Measurements from ENCODE around the gene CDKL5.
"Not testable (repeated sequence)": the region's sequence is repeated elsewhere in the genome, so short reads cannot be mapped to it uniquely, and the experiment has no call there.

CDKL5 gene

DNA sequence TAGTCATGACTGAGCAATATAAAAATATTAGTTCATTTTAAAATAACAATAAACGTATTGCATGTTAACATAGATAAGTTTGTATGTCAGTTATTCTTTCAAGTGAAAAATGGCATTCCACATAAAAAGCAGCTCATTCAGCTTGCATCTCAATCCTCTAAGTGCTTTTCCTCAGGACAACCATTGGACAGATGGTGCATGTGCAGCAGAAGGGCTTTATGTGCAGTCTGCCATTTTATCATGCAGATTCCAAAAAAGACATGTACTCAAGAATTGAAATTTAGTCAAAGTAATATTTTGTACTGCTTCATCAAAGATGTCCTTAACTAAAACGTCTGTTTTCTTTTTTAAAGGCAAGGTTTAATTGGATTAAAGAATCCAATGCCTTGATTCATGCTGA lies 153.1 kb downstream of the CDKL5 start:
- no peak for DNase-seq

- no peak for DNase-seq
These were observed 154.1 kb downstream of the CDKL5 start for GRCh38 chrX:18579495-18579894.

DNA sequence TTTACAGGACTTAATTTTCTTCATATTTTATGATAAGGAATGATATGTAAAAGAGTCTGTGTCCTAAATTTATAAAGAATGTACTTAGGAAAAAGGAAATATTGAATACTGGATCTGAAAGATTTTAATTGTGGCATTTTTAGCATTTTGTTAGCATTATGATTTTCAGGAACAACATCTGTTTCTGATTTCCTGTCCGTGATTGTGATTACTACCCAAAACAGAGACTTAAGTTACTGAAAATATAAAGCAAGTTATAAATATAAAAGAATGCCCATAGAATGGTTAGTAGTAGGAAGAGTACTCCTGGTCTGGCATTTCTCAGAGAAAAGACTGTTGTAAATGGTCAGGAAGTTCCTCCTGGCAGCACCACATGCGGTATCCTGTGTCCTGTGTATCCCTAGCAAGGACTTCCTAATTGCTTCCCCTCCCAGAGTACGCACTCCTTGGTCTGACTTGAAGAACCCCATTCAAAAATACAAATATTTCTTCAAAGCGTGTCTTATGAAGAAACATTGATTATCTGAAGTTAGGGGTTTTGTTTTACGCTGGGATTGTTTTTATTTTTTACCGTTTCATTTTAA lies 157.6 kb downstream of the CDKL5 start:
- no peak for DNase-seq

DNA sequence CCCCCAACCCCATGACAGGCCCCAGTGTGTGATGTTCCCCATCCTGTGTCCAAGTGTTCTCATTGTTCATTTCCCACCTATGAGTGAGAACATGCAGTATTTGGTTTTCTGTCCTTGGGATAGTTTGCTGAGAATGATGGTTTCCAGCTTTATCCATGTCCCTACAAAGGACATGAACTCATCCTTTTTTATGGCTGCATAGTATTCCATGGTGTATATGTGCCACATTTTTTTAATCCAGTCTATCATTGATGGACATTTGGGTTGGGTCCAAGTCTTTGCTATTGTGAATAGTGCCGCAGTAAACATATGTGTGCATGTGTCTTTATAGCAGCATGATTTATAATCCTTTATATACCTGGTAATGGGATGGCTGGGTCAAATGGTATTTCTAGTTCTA lies 163.9 kb downstream of the CDKL5 start:
- DNase-seq: not testable (repeated sequence)

DNA sequence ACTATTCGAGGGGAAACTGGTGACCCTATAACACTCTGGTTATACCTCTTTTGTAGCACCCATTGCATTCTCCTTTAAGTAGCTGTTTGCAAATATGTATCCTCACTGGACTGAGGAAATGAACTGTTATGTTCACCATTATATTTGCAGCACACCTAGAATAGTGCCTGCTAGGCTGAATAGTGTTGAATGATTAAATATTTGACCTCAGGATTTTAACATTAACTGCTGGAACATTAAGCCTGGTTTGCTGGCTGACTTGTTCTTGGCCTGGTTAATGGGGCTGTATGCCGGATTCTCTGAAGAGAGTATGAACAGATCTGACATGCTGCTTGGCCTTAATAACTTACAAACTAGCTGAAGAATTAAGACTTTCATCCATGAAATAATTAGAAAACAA lies 166.4 kb downstream of the CDKL5 start:
- DNase-seq: no peak

DNA sequence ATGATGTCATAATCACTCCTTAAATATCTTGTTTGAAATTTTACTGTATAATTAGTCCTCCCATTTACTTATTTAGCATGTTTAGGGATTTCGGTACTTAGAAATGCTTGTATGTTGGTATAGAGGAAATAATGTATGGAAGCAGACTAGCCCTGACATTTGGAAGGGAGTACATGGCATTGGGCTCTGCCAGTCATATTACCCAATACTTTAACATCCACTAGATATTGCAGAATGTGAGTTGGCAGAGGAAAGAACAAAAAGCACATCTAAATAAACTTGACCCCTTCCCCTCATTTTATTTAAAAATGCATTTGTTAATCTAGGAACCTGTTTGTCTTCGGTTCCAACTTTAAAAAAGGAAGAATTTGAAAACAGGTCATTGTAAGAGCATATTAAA lies 168.7 kb downstream of the CDKL5 start:
- no peak for DNase-seq

- no peak for DNase-seq
These were observed 170.7 kb downstream of the CDKL5 start for GRCh38 chrX:18596096-18596495.

GRCh38 chrX:18598413-18598812 lies 173.0 kb downstream of the CDKL5 start:
- no peak for DNase-seq

DNA sequence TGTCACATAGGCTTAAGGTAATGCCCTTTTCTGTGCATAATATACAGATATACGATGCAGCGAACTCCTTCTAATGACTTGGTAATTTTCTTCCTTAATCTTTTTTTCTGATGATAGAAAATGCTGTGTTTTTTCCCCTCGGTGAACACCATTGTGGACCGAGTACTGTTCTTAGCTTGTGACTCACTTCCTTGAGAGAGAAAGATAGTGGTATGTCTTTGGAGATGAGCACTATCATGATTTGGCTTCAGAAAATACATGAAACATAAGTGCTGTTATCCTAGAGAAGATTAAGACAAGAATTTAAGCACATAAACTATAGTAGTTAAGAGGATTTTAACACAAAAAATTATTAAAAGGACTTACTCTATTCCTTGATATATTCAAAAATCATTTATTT lies 182.6 kb downstream of the CDKL5 start:
- DNase-seq: no peak

DNA sequence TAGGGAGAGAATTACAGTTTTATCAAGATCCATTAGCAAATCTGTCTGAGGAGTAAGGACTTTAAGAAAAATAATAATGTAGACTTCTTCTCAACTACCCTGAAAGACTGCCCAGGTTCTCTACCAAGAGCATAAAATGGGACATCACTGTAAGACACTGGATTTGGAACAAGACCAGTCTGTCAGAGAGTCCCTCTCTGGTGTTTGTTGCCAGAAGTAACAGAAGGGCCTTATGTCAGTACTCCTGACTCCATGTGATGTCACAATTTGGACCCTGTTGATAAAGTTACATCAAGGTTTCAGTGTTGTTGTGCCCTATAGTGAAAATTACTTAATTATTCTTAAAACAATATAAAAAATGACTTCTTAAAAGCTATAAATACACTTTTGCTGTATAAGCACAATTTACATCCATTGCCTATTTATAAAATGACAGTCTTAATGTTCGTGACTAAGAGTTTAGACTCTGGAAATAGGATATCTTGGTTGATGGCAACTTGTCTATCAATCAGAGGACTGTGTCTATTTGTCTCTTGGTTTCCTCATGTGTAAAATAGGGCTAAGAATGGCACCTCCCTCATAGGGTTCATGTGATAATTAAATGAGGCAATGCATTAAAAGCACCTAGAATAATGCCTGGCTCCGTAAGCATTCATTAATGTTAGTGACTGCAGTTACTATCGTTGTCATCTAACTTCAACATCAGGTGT lies 188.7 kb downstream of the CDKL5 start:
- DNase-seq: no peak

GRCh38 chrX:18616688-18617406 lies 191.4 kb downstream of the CDKL5 start:
- DNase-seq: no peak

- no peak for DNase-seq
These were observed 192.0 kb downstream of the CDKL5 start for GRCh38 chrX:18617407-18617750.

DNA sequence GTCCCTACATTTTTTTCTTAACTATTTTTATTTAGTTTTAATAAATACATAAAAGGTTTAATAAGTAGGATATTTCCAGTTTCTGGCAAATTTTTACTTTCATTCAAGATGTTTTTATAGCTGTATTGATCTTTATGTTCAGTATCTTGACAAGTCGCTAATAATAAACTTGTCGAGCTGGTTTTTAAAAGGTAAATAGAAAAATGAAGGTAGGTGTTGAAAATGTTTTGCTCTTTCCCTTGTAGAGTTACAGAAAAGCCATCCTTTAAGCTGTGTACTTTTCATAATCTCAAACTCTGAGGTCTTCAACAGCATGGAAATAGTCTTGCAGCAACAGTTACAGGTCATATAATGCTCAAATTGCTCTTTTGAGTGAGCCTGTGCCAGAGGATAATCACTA lies 193.9 kb downstream of the CDKL5 start:
- DNase-seq: no peak

- no peak for DNase-seq
These were observed 194.9 kb downstream of the CDKL5 start for GRCh38 chrX:18620349-18620748.

DNA sequence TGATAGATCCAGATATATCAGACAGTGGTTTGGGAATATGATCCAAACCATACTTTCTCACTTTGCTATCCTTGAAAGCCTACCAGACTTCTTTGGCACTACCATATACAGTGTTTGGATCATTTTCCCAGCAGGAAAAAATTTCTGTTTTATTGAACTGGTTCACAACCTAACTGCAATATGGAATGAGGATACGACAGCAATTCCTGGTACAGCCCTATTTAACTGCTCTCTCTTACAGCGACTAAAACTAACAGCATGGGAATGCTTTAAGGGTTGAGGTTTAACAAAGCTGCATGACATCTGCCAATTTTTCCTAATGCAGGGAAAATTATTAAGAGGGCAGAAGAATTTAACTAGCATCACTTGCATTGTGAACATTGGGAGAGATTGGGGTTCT lies 199.2 kb downstream of the CDKL5 start:
- no peak for DNase-seq

DNA sequence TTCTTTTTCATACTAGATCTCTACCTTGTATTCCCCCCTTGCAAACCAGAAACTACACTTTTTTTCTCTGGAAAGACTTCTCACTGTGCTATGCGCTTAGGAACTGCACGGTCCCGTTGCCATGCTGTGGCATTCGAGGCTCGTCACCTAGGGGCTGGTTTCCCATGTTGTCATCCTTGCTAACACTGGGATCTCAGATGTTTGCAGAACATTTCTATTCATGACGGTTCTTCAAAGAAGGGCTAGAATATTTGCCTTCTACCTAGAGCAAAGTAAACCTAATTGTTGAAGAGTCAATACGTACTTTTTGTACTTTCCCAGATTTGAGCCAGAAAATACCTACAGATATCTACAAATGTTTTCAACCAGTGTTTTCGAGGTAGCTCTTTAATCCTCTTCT lies 205.5 kb downstream of the CDKL5 start:
- no peak for DNase-seq

DNA sequence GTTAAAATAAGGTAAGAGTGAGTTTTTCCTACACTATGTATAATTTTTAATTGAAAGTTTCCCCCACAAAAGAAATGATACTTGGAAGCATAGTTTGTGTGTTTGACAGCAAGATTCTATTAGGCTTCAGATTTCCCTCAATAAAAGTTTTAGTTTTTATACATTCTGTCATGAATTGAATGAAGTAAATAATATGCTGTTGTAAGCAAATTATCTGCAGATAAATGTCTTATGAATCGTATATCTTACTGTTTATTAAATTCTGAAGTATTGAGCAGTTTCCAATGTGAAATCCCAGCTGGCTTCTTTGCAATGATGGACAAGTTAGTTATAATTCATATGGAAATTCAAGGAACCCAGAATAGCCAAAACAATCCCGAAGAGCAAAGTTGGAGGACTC lies 213.0 kb downstream of the CDKL5 start:
- no peak for DNase-seq

- no peak for DNase-seq
These were observed 213.9 kb downstream of the CDKL5 start for GRCh38 chrX:18639280-18639679.

DNA sequence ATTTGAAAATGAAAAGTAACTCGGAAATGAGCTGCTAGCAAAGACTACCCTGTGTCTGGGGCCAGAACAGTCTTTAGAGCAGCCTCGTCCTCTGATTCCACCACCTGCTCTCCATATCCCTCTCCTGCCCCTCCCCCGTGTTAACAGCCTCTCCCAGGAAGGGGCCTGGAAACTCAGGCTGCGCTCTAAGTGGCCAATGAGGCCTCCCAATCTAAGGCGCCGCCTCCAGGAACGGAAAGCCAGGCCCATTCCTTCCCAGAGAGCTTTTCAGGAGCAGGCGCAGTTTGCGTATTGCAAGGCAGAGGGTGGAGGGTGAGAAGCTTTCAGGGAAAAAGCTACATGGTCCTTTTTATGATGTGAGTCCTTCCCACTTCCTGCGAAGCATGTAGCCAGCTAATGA lies 215.3 kb downstream of the CDKL5 start:
- DNase-seq: no peak

DNA sequence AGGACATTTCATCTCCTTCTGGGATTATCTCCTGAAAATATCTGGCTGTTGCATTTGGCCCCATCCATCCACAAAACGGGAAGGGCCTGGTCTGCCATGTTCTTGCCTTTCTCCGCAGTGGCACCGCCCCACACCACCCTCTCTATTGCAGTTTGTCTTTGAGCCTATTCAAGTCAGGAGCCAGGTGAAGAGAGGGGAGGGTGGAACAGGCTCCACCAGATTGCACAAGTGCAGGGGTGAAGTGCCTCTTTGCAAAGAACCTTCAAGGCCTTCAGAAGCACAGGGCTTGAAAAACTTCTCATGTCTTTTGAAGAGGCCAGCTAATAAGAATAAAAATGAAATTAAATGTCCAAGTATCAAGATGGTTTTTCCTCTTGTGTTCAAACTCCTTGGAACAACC lies 217.8 kb downstream of the CDKL5 start:
- no peak for DNase-seq

GRCh38 chrX:18643853-18644252 lies 218.4 kb downstream of the CDKL5 start:
- DNase-seq: no peak

DNA sequence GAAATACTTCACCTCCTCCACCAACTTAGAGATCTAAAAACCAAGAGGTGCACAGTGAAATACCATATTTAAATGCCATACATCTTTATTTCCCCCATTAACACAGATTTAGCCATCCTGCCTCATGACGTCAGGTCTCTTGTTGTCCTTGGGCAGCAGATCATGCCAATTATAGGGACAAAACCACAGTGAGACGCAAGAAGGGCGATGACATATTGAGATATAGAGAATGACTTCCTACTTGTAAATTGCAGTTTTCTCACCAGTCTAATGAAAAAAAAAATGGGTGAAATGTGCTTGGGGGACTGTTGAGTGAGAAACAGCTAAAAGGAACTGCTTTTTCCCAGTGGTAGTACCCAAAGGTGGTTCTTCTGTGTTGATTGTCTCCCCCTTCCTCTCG lies 222.2 kb downstream of the CDKL5 start:
- DNase-seq: no peak

GRCh38 chrX:18649498-18649951 lies 224.1 kb downstream of the CDKL5 start:
- DNase-seq: no peak

GRCh38 chrX:18650662-18651061 lies 225.3 kb downstream of the CDKL5 start:
- DNase-seq: no peak

DNA sequence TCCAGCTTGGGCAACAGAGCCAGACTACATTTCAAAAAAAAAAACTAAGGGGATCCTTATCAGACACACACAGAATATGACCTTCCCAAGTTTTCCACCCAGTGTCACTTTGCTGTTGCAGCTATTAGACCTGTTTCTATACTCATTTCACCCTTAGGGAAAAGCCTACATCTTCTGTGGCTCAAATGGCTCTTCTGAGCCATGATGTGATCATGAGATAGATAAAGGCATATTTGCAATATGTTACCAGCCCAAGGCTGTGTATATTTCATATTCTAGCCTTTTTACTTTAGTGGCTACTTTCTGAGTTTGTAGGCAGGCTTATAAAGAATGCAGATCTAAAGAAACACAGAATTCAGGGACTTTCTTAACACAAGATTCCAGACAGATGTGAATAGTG lies 227.2 kb downstream of the CDKL5 start:
- no peak for DNase-seq

Data from activated CD4-positive, alpha-beta T cell treated with anti-CD3 and anti-CD28 coated beads for 4 hours (primary cell).